ENCODE results near the gene SHISA9. TPM values are rescaled to one million over a fixed set of nuclear protein-coding genes. Genes with fewer than 3 reads are reported as not detected.
"Not testable (repeated sequence)": the region's sequence is repeated elsewhere in the genome, so short reads cannot be mapped to it uniquely, and the experiment has no call there.

SHISA9 gene
- total RNA-seq, result under 1 TPM; 0.04 to 0.35 TPM
- polyA plus RNA-seq, result not detected

DNA sequence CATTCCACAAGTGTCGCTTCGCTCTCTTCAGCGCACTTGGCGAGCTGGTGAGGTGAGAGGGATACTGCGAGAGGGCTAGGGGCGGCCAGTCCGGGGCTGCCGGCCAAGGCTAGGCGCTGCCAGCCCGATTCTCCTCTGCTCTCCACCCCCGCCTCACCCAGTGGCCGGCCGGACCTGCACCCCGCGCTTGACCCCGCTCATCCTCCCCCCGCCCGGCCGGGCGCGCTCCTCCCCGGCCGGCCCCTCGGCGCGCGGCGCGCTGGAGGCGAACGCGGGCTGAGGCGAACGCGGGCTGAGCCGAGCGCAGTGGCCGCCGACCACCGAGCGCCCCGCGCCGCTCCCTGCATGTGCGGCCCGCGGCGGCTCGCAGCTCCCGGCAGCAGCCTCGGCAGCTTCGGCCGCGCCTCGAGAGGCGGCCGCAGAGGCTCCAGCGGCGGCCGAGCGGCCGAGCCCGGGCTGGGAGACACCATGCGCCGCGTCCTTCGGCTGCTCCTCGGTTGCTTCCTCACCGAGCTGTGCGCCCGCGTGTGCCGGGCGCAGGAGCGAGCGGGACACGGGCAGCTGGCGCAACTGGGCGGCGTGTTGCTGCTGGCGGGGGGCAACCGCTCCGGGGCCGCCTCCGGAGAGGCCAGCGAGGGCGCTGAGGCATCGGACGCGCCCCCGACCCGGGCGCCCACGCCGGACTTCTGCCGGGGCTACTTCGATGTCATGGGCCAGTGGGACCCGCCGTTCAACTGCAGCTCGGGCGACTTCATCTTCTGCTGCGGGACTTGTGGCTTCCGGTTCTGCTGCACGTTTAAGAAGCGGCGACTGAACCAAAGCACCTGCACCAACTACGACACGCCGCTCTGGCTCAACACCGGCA lies at the start of gene SHISA9:
Gene SHISA9, plus strand, starts transcription at position 2 of the 865 bp plus-strand sequence.
- no peak within 1 kb of the TSS for H3K27ac ChIP-seq (ENCODE audit: low read depth, low read length)
- POLR2A ChIA-PET, result no interaction called here
- H3K27me3 ChIP-seq (ENCODE audit: insufficient read depth, low read length, poor library complexity, severe bottlenecking), result no peaks in the 10 kb centered on the region
- H3K36me3 ChIP-seq (ENCODE audit: insufficient read depth, low read length), result no peaks in the 10 kb centered on the region
- Mint-ChIP-seq H3K27me3 (peaks cover 39 to 54% of the 10 kb centered on the region in 2 donors), H3K9me3 (no peaks in the 10 kb centered on the region), H3K36me3 (no peaks in the 10 kb centered on the region), H3K4me1 (peaks cover 0 to 2% (median 0%) of the 10 kb centered on the region in 3 donors), H3K27ac (no peak within 1 kb of the TSS), H3K4me3 (no peak within 1 kb of the TSS)
- H3K4me1 ChIP-seq (ENCODE audit: insufficient read depth, low read length), result no peaks in the 10 kb centered on the region
- no peak for DNase-seq
- CTCF ChIA-PET, result no interaction called here
- no peaks in the 10 kb centered on the region for H3K9me3 ChIP-seq (ENCODE audit: low read length)
- H3K4me3 ChIP-seq (ENCODE audit: low read length), result no peak within 1 kb of the TSS

DNA sequence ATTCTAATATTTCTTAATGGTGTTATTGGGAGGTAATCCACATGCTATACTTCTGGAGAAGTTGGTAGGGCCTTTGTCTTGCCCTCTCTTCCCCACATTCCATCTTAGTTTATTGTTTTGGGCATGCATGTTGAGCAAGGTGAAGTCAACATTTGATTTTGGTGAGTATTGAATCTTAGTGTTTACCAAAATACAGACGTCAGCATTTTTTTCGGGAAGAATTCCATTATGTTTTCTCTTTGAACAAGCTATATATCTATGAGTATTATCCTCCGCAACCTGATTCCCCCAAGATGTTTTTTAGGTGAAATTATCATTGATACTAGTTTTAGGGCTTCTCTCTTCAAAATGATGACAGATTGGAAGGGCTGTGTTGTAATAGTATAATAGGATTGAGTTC lies 47.4 kb upstream of the SHISA9 start:
- H3K9me3 Mint-ChIP-seq, result peaks cover 0 to 5% (median 4%) of the 10 kb centered on the region in 5 donors
- Histone ChIP-seq H3K4me1 (ENCODE audit: insufficient read depth, low read length) (no peaks in the 10 kb centered on the region), H3K4me3 (ENCODE audit: low read length) (no peak overlapping the region), H3K27ac (ENCODE audit: low read depth, low read length) (no peak overlapping the region), H3K36me3 (ENCODE audit: insufficient read depth, low read length) (no peaks in the 10 kb centered on the region), H3K27me3 (ENCODE audit: insufficient read depth, low read length, poor library complexity, severe bottlenecking) (no peaks in the 10 kb centered on the region), H3K9me3 (ENCODE audit: low read length) (no peaks in the 10 kb centered on the region)
- H3K4me3 Mint-ChIP-seq, result no peak overlapping the region
- DNase-seq, result no peak
- ChIA-PET POLR2A (no interaction called here), CTCF (no interaction called here)
- H3K4me1 Mint-ChIP-seq, result no peaks in the 10 kb centered on the region
- H3K36me3 Mint-ChIP-seq, result no peaks in the 10 kb centered on the region
- H3K27ac Mint-ChIP-seq, result no peak overlapping the region
- peaks cover 6 to 12% of the 10 kb centered on the region in 2 donors for H3K27me3 Mint-ChIP-seq

- H3K27ac ChIP-seq (ENCODE audit: low read depth, low read length); H3K4me1 Mint-ChIP-seq; H3K9me3 Mint-ChIP-seq; DNase-seq; H3K4me3 ChIP-seq (ENCODE audit: low read length); H3K36me3 Mint-ChIP-seq; H3K27me3 ChIP-seq (ENCODE audit: insufficient read depth, low read length, poor library complexity, severe bottlenecking); CTCF ChIA-PET; POLR2A ChIA-PET; H3K4me3 Mint-ChIP-seq; H3K27ac Mint-ChIP-seq; H3K36me3 ChIP-seq (ENCODE audit: insufficient read depth, low read length); H3K4me1 ChIP-seq (ENCODE audit: insufficient read depth, low read length); H3K9me3 ChIP-seq (ENCODE audit: low read length); H3K27me3 Mint-ChIP-seq: not testable (repeated sequence)
Measured at GRCh38 chr16:12857435-12857834, 44.0 kb upstream of the SHISA9 start.

GRCh38 chr16:12862327-12862726 lies 39.1 kb upstream of the SHISA9 start:
- no peaks in the 10 kb centered on the region for H3K4me1 Mint-ChIP-seq
- H3K4me3 Mint-ChIP-seq, result no peak overlapping the region
- Histone ChIP-seq H3K36me3 (ENCODE audit: insufficient read depth, low read length) (no peaks in the 10 kb centered on the region), H3K27ac (ENCODE audit: low read depth, low read length) (no peak overlapping the region), H3K27me3 (ENCODE audit: insufficient read depth, low read length, poor library complexity, severe bottlenecking) (no peaks in the 10 kb centered on the region), H3K4me3 (ENCODE audit: low read length) (no peak overlapping the region), H3K9me3 (ENCODE audit: low read length) (no peaks in the 10 kb centered on the region), H3K4me1 (ENCODE audit: insufficient read depth, low read length) (no peaks in the 10 kb centered on the region)
- DNase-seq, result no peak
- H3K9me3 Mint-ChIP-seq, result peaks cover 0 to 2% (median 0%) of the 10 kb centered on the region in 5 donors
- ChIA-PET CTCF (no interaction called here), POLR2A (no interaction called here)
- H3K36me3 Mint-ChIP-seq, result no peaks in the 10 kb centered on the region
- peaks cover 6 to 19% of the 10 kb centered on the region in 2 donors for H3K27me3 Mint-ChIP-seq
- H3K27ac Mint-ChIP-seq, result no peak overlapping the region

- Histone ChIP-seq H3K9me3 (ENCODE audit: low read length) (no peaks in the 10 kb centered on the region), H3K27ac (ENCODE audit: low read depth, low read length) (no peak overlapping the region), H3K27me3 (ENCODE audit: insufficient read depth, low read length, poor library complexity, severe bottlenecking) (no peaks in the 10 kb centered on the region), H3K4me1 (ENCODE audit: insufficient read depth, low read length) (no peaks in the 10 kb centered on the region), H3K4me3 (ENCODE audit: low read length) (no peak overlapping the region), H3K36me3 (ENCODE audit: insufficient read depth, low read length) (no peaks in the 10 kb centered on the region)
- no peak for DNase-seq
- ChIA-PET CTCF (no interaction called here), POLR2A (no interaction called here)
- H3K9me3 Mint-ChIP-seq, result no peaks in the 10 kb centered on the region
- H3K4me3 Mint-ChIP-seq, result no peak overlapping the region
- no peaks in the 10 kb centered on the region for H3K4me1 Mint-ChIP-seq
- H3K27me3 Mint-ChIP-seq, result peaks cover 8 to 19% of the 10 kb centered on the region in 2 donors
- H3K36me3 Mint-ChIP-seq, result no peaks in the 10 kb centered on the region
- H3K27ac Mint-ChIP-seq, result no peak overlapping the region
Measured at GRCh38 chr16:12862941-12863340, 38.5 kb upstream of the SHISA9 start.

DNA sequence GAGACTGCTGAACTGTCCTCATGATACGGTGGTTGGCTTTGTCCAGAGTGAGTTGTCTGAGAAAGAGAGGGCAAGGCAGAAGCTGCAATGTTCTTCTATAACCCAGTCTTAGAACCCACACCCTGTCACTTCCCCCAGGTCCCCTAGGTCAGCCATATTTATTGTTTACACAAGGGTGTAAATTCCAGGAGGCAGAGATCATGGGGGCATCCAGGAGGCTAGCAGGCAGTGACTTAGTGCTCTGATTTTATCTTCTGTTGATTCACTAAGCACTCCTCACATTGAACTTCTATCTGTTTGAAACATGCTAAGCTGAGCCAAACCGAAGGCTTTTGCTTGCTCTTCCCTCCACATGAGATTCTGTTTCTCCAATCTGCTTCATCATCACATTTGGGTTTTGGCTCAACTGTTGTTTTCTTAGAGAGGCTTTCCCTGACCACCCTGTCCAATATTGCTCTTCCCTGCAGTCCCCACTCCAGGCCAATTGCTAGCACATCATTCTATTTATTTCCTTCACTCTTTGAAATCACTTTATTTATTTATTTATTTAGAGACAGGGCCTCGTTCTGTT lies 34.3 kb upstream of the SHISA9 start:
- peaks cover 11 to 18% of the 10 kb centered on the region in 2 donors for H3K27me3 Mint-ChIP-seq
- no peak overlapping the region for H3K4me3 ChIP-seq (ENCODE audit: low read length)
- no peak overlapping the region for H3K27ac ChIP-seq (ENCODE audit: low read depth, low read length)
- ChIA-PET POLR2A (no interaction called here), CTCF (no interaction called here)
- H3K36me3 Mint-ChIP-seq, result no peaks in the 10 kb centered on the region
- no peaks in the 10 kb centered on the region for H3K4me1 ChIP-seq (ENCODE audit: insufficient read depth, low read length)
- no peaks in the 10 kb centered on the region for H3K9me3 ChIP-seq (ENCODE audit: low read length)
- H3K27me3 ChIP-seq (ENCODE audit: insufficient read depth, low read length, poor library complexity, severe bottlenecking), result no peaks in the 10 kb centered on the region
- H3K9me3 Mint-ChIP-seq, result peaks cover 0 to 3% (median 0%) of the 10 kb centered on the region in 5 donors
- H3K4me1 Mint-ChIP-seq, result no peaks in the 10 kb centered on the region
- no peaks in the 10 kb centered on the region for H3K36me3 ChIP-seq (ENCODE audit: insufficient read depth, low read length)
- DNase-seq, result no peak
- peak overlapping the region in 1 of 8 donors; percentile 75 for H3K27ac Mint-ChIP-seq
- no peak overlapping the region for H3K4me3 Mint-ChIP-seq

DNA sequence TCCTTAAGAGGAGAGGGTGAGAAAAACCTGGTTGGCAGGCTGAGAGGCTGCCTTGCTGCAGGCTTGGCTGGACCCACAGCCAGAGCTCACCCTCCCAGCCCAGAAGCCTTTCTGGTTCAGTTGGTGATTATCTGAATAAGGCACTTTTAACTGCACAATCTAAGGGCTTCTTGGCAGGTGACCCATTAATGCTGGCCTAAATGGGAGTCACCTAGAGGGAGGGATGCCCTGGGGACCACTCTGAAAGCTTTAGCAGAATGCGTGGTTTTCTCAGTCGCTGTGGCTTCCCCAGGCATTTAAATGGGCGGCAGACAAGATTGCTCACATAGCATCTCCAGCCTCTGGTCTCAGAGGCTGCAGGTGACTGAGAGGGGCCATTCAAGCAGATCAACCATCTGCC lies 33.2 kb upstream of the SHISA9 start:
- Mint-ChIP-seq H3K27me3 (peaks cover 7 to 14% of the 10 kb centered on the region in 2 donors), H3K4me3 (no peak overlapping the region), H3K4me1 (no peaks in the 10 kb centered on the region), H3K9me3 (peaks cover 0 to 3% (median 0%) of the 10 kb centered on the region in 5 donors), H3K27ac (no peak overlapping the region), H3K36me3 (no peaks in the 10 kb centered on the region)
- no peaks in the 10 kb centered on the region for H3K9me3 ChIP-seq (ENCODE audit: low read length)
- ChIA-PET POLR2A (no interaction called here), CTCF (no interaction called here)
- H3K4me3 ChIP-seq (ENCODE audit: low read length), result no peak overlapping the region
- no peak for DNase-seq
- no peak overlapping the region for H3K27ac ChIP-seq (ENCODE audit: low read depth, low read length)
- H3K36me3 ChIP-seq (ENCODE audit: insufficient read depth, low read length), result no peaks in the 10 kb centered on the region
- no peaks in the 10 kb centered on the region for H3K4me1 ChIP-seq (ENCODE audit: insufficient read depth, low read length)
- no peaks in the 10 kb centered on the region for H3K27me3 ChIP-seq (ENCODE audit: insufficient read depth, low read length, poor library complexity, severe bottlenecking)

DNA sequence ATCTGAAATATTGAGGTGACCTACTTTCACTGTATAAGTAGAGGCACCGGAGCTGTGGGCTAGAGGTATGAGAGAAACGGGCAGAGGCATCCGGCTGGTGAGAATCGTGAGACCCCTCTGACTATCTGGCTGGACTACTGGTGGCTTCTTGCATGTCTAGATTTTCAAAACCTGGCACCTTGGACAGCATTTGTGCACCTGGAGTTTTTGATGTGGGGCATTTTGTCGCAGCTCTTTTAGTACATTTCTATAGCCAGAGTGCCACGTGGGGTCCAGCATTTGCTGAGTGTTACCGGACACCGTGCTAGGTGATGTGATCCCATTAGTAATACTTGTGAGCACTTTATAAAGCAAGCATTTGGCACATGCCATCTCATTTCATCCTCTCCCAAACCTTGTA lies 32.6 kb upstream of the SHISA9 start:
- H3K36me3 ChIP-seq (ENCODE audit: insufficient read depth, low read length), result no peaks in the 10 kb centered on the region
- H3K4me3 Mint-ChIP-seq, result no peak overlapping the region
- no peaks in the 10 kb centered on the region for H3K27me3 ChIP-seq (ENCODE audit: insufficient read depth, low read length, poor library complexity, severe bottlenecking)
- H3K4me1 Mint-ChIP-seq, result no peaks in the 10 kb centered on the region
- ChIA-PET CTCF (no interaction called here), POLR2A (no interaction called here)
- H3K9me3 Mint-ChIP-seq, result peaks cover 0 to 3% (median 0%) of the 10 kb centered on the region in 5 donors
- no peak overlapping the region for H3K4me3 ChIP-seq (ENCODE audit: low read length)
- H3K36me3 Mint-ChIP-seq, result no peaks in the 10 kb centered on the region
- no peak overlapping the region for H3K27ac ChIP-seq (ENCODE audit: low read depth, low read length)
- peaks cover 7 to 15% of the 10 kb centered on the region in 2 donors for H3K27me3 Mint-ChIP-seq
- no peaks in the 10 kb centered on the region for H3K9me3 ChIP-seq (ENCODE audit: low read length)
- no peaks in the 10 kb centered on the region for H3K4me1 ChIP-seq (ENCODE audit: insufficient read depth, low read length)
- H3K27ac Mint-ChIP-seq, result no peak overlapping the region
- DNase-seq, result no peak
